Measurements from ENCODE around the gene CLEC11A.

CLEC11A gene

DNA sequence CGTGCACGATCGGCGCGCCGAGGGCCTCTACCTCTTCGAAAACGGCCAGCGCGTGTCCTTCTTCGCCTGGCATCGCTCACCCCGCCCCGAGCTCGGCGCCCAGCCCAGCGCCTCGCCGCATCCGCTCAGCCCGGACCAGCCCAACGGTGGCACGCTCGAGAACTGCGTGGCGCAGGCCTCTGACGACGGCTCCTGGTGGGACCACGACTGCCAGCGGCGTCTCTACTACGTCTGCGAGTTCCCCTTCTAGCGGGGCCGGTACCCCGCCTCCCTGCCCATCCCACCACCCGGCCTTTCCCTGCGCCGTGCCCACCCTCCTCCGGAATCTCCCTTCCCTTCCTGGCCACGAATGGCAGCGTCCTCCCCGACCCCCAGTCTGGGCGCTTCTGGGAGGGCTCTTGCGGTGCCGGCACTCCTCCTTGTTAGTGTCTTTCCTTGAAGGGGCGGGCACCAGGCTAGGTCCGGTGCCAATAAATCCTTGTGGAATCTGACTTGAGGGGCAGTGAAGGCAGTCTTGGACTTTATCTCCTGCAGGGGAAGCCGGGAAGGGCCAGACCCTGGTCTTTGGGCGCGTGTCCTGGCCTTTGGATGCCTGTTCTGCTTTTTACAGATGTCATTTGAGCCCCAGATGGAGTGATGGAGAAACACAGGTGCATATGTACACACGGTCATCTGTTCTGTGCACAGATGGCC is 2.2 kb downstream of the CLEC11A start:
- Histone ChIP-seq H3K4me1 (ENCODE audit: control insufficient read depth, insufficient read depth, low read length, poor library complexity, severe bottlenecking) (no peaks in the 10 kb centered on the region), H3K4me3 (ENCODE audit: extremely low read depth, insufficient read depth, low read length, poor library complexity, severe bottlenecking) (peak overlapping the region; percentile 51), H3K36me3 (ENCODE audit: control insufficient read depth, insufficient read depth, low read length) (peaks cover 6% of the 10 kb centered on the region), H3K27ac (ENCODE audit: low read depth, low read length, severe bottlenecking) (no peak overlapping the region), H3K9me3 (ENCODE audit: control insufficient read depth, low read length) (peaks cover 8% of the 10 kb centered on the region)
- 45 to 47% methylated on average over 51 to 52 of the region's 52 CpGs for WGBS, 2 experiments (ENCODE audit: insufficient coverage in 2 of 2)

DNA sequence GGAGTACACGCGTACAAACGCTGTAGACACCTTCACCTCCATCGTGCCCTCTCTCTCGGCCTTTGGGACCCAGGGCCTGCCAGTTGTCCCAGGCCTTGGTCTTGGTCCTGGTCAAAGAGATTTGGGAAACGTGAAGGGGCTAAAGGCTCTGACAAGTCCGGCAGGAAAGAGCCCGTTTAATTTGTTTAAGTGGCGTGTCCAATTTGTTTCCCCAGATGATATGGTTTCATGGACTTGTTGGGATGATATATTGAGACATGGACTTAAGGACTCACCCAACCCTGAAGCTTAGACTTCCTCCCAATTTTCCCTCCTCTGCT is 2.7 kb downstream of the CLEC11A start:
- Histone ChIP-seq H3K4me1 (ENCODE audit: control insufficient read depth, insufficient read depth, low read length, poor library complexity, severe bottlenecking) (no peaks in the 10 kb centered on the region), H3K27ac (ENCODE audit: low read depth, low read length, severe bottlenecking) (no peak overlapping the region), H3K9me3 (ENCODE audit: control insufficient read depth, low read length) (peaks cover 8% of the 10 kb centered on the region), H3K36me3 (ENCODE audit: control insufficient read depth, insufficient read depth, low read length) (peaks cover 6% of the 10 kb centered on the region), H3K4me3 (ENCODE audit: extremely low read depth, insufficient read depth, low read length, poor library complexity, severe bottlenecking) (peak overlapping the region; percentile 51)
- WGBS, 2 experiments (ENCODE audit: insufficient coverage in 2 of 2): 82 to 85% methylated on average over 6 of the region's 9 CpGs

DNA sequence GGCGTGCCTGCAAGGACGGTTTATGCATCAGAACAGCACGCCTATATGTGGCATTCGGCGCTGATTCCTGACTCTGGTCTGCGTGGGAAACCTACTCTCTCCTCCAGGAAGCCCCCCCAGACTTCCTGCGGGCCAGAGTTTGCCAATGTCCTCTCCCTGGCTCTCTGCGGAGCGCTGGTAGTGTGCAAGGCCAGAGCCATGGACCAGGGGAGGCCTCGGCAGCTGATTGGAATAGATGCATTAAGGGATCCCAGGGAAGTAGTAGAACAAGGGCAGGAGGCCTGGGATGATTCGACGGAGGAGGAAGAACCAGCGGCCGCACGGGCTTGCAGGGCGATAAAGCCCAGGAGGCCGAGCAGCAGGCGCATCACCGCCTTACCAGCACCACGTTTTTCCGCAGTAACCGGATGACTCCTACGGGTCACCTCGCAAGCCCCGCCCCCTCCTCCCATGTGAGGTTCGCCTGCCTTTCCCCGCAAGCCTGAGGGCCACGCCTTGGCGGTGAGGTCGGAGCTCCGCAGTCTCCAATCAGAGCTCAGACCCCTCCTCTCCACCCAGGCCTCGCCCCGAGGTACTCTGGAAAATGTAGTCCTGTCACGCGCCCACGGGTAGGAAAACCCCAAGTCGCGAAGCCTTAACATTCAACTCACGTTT is 5.0 kb downstream of the CLEC11A start:
- Histone ChIP-seq H3K4me1 (ENCODE audit: control insufficient read depth, insufficient read depth, low read length, poor library complexity, severe bottlenecking) (no peaks in the 10 kb centered on the region), H3K36me3 (ENCODE audit: control insufficient read depth, insufficient read depth, low read length) (peaks cover 6% of the 10 kb centered on the region), H3K27ac (ENCODE audit: low read depth, low read length, severe bottlenecking) (no peak overlapping the region), H3K9me3 (ENCODE audit: control insufficient read depth, low read length) (peaks cover 9% of the 10 kb centered on the region), H3K4me3 (ENCODE audit: extremely low read depth, insufficient read depth, low read length, poor library complexity, severe bottlenecking) (no peak overlapping the region)
- 49 to 53% methylated on average over 25 to 33 of the region's 39 CpGs for WGBS, 2 experiments (ENCODE audit: insufficient coverage in 2 of 2)

DNA sequence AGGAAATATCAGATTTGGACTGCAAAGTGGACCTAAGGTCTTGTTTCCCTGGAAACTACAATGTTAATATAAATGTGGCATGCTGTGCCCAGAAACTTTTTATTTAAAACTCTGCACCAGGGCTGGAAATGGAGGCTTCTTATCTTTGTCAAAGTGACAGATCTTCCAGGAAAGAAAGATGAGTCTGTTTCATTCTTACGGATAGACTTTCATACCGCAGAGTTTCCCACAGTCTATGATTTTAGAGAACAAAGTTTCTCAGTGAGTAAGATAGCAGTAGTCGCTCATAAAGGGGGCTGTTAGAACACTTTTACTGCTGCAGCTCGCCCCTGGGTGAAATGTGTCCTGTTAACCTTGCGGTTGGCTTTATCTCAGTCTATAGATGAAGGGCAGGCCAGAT is 6.7 kb downstream of the CLEC11A start:
- WGBS, 2 experiments (ENCODE audit: insufficient coverage in 2 of 2): 87 to 90% methylated on average over 3 of the region's 5 CpGs
- Histone ChIP-seq H3K9me3 (ENCODE audit: control insufficient read depth, low read length) (peaks cover 9% of the 10 kb centered on the region), H3K4me1 (ENCODE audit: control insufficient read depth, insufficient read depth, low read length, poor library complexity, severe bottlenecking) (no peaks in the 10 kb centered on the region), H3K27ac (ENCODE audit: low read depth, low read length, severe bottlenecking) (no peak overlapping the region), H3K36me3 (ENCODE audit: control insufficient read depth, insufficient read depth, low read length) (peaks cover 6% of the 10 kb centered on the region), H3K4me3 (ENCODE audit: extremely low read depth, insufficient read depth, low read length, poor library complexity, severe bottlenecking) (no peak overlapping the region)

DNA sequence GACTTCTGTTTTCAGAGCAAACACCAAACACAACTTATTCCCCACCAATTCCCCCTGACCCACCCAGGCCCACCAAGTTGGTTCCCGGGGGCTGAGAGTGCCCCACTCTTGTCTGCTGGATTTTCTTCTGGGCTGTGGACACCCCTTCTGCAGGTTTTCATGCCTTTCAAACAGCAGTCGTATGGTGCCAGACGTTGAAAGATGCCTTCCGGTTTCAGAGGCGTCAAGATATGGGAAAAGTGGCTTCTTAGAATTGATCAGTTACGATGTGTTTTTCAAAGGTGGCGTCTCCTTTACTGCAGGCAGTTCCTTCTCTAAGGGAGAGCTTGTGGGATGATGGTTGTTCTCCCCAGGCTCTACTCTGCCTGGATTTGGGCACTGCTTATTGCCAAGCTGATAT is 12.7 kb downstream of the CLEC11A start:
- Histone ChIP-seq H3K27ac (ENCODE audit: low read depth, low read length, severe bottlenecking) (no peak overlapping the region), H3K36me3 (ENCODE audit: control insufficient read depth, insufficient read depth, low read length) (no peaks in the 10 kb centered on the region), H3K4me1 (ENCODE audit: control insufficient read depth, insufficient read depth, low read length, poor library complexity, severe bottlenecking) (peaks cover 3% of the 10 kb centered on the region), H3K9me3 (ENCODE audit: control insufficient read depth, low read length) (peaks cover 13% of the 10 kb centered on the region), H3K4me3 (ENCODE audit: extremely low read depth, insufficient read depth, low read length, poor library complexity, severe bottlenecking) (no peak overlapping the region)
- WGBS, 2 experiments (ENCODE audit: insufficient coverage in 2 of 2): 79 to 81% methylated on average over 7 of the region's 7 CpGs

DNA sequence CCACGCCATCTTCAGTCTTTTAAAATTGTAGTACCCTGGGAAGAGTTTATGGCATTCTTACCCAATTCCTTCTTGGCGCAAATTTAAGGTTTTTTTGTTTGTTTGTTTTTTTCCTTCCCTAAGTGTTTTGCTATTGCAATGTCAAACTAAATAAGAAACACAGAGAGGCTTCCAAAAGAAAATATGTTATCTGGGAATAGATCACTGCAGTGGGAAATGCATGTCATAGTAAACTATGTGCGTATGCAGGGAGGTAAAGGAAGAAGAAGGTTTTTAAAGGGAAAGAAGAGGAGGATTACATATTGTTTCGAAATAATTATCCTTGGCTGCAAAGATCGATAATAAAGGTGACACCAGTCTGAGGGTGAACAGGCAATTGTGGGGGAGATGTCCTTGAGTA is 13.2 kb downstream of the CLEC11A start:
- H3K4me3 ChIP-seq (ENCODE audit: extremely low read depth, insufficient read depth, low read length, poor library complexity, severe bottlenecking): no peak overlapping the region
- WGBS, 2 experiments (ENCODE audit: insufficient coverage in 2 of 2): 62 to 66% methylated on average over 3 of the region's 5 CpGs
- peaks cover 13% of the 10 kb centered on the region for H3K9me3 ChIP-seq (ENCODE audit: control insufficient read depth, low read length)
- H3K27ac ChIP-seq (ENCODE audit: low read depth, low read length, severe bottlenecking): no peak overlapping the region
- peaks cover 3% of the 10 kb centered on the region for H3K4me1 ChIP-seq (ENCODE audit: control insufficient read depth, insufficient read depth, low read length, poor library complexity, severe bottlenecking)
- no peaks in the 10 kb centered on the region for H3K36me3 ChIP-seq (ENCODE audit: control insufficient read depth, insufficient read depth, low read length)

DNA sequence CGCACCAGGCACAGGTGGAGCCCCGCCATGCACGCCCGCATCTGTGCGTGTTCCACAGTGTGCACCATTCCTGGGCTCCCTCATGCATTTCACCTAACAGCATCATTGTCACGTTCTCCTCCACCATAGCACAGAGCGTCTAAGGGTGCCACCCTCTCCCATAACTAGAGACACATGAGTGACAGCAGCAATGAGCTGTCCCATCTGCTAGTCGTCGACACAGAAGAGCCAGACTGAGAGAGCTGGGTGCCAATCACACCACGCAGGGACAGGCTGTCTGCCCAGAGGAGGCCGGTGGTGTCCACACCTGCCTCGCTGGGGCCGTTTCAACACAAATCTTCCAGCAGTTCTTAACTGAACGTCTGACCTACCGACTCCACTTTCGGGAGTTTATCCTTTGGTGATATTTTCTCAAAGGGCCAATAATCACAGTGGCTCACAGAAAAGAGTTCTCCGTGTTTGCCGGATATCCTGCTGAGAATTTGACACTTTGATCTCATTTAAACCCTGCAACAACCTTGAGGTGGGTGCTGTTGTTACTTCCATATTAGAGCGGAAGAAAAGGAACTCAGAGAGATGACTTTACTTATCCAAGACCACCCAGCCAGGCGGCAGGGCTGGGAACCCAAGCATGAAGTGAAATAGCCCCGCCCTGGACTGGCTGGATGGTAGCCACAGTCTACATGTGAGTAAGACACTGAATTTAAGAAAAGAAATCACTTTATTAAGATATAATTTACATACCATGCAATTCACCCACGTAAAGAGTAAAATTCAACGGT is 16.2 kb downstream of the CLEC11A start:
- peaks cover 9% of the 10 kb centered on the region for H3K9me3 ChIP-seq (ENCODE audit: control insufficient read depth, low read length)
- H3K27ac ChIP-seq (ENCODE audit: low read depth, low read length, severe bottlenecking): no peak overlapping the region
- 79 to 84% methylated on average over 17 to 18 of the region's 23 CpGs for WGBS, 2 experiments (ENCODE audit: insufficient coverage in 2 of 2)
- peaks cover 3% of the 10 kb centered on the region for H3K4me1 ChIP-seq (ENCODE audit: control insufficient read depth, insufficient read depth, low read length, poor library complexity, severe bottlenecking)
- H3K36me3 ChIP-seq (ENCODE audit: control insufficient read depth, insufficient read depth, low read length): no peaks in the 10 kb centered on the region
- H3K4me3 ChIP-seq (ENCODE audit: extremely low read depth, insufficient read depth, low read length, poor library complexity, severe bottlenecking): no peak overlapping the region

DNA sequence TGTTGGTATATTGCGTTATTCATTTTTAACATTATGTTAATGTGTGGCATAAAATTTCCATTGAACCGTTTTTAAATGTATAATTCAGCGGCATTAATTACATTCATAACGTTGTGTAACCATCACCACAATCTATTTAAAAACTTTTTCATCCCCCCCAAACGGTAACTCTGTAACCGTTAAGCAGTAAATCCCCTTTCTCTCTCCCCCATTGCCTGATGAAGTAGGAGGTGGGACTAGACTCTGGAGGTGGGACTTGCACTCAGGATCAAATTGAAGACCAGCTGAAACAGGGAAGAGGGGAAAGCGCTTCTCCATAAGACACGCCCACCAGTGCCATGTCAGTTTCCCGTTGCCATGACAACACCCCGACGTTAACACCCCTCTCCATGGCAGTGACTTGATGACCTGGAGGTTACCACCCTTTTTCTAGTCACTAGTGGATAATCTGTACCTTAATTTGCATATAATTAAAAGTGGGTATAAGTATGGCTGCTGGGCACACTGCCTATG is 16.8 kb downstream of the CLEC11A start:
- Histone ChIP-seq H3K9me3 (ENCODE audit: control insufficient read depth, low read length) (peaks cover 9% of the 10 kb centered on the region), H3K27ac (ENCODE audit: low read depth, low read length, severe bottlenecking) (no peak overlapping the region), H3K4me3 (ENCODE audit: extremely low read depth, insufficient read depth, low read length, poor library complexity, severe bottlenecking) (no peak overlapping the region), H3K36me3 (ENCODE audit: control insufficient read depth, insufficient read depth, low read length) (no peaks in the 10 kb centered on the region), H3K4me1 (ENCODE audit: control insufficient read depth, insufficient read depth, low read length, poor library complexity, severe bottlenecking) (peaks cover 3% of the 10 kb centered on the region)
- WGBS, 2 experiments (ENCODE audit: insufficient coverage in 2 of 2): 67 to 73% methylated on average over 2 of the region's 11 CpGs

DNA sequence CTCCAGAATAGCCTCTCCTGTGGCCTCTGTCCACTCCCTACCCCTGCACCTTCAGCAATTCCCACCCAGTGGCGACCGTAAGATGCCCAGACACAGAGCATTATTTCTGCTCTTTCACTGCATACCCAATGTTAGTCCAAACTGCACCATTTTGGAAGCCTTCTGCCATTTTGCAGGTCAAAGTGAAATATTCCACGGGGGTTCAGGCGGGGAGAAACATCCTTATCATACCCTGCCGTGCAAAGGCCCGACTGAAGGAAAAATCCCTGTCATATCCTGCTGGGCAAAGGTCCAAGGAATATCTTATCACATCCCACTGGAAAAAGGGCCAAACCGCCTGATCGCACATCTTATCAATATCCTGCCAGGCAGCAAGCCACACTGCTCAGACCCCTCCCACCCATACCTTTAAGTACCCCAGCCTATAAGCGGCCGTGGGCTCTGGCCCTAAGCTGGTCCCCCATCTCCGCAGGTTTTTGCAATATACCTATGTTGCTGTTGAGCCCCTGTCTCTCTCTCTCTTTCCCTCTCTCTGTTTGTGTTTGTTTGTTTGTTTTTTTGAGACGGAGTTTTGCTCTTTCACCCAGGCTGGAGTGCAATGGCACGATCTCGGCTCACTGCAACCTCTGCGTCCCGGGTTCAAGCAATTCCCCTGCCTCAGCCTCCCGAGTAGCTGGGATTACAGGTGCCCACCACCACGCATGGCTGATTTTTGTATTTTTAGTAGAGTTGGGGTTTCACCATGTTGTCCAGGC is 18.2 kb downstream of the CLEC11A start:
- WGBS, 2 experiments (ENCODE audit: insufficient coverage in 2 of 2): 75 to 76% methylated on average over 11 to 13 of the region's 18 CpGs
- Histone ChIP-seq H3K4me1 (ENCODE audit: control insufficient read depth, insufficient read depth, low read length, poor library complexity, severe bottlenecking) (no peaks in the 10 kb centered on the region), H3K36me3 (ENCODE audit: control insufficient read depth, insufficient read depth, low read length) (no peaks in the 10 kb centered on the region), H3K4me3 (ENCODE audit: extremely low read depth, insufficient read depth, low read length, poor library complexity, severe bottlenecking) (no peak overlapping the region), H3K9me3 (ENCODE audit: control insufficient read depth, low read length) (peaks cover 3% of the 10 kb centered on the region), H3K27ac (ENCODE audit: low read depth, low read length, severe bottlenecking) (no peak overlapping the region)

DNA sequence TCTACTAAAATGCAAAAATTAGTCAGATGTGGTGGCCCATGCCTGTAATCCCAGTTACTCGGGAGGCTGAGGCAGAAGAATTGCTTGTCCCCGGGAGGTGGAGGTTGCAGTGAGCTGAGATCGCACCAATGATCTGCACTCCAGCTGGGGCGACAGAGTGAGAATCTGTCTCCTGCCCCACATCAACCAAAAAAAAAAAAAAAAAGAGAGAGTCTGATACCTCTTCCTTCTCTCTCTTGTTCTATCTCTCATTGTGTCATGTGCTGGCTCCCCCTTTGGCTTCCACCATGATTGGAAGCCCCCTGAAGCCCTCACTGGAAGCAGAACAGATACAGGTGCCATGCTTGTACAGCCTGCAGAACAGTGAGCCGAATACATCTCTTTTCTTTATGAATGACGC is 20.4 kb downstream of the CLEC11A start:
- peaks cover 3% of the 10 kb centered on the region for H3K9me3 ChIP-seq (ENCODE audit: control insufficient read depth, low read length)

More for the DNA sequence above, 20.4 kb downstream of the CLEC11A start:
- WGBS, 2 experiments (ENCODE audit: insufficient coverage in 2 of 2): 85 to 92% methylated on average over 5 to 6 of the region's 6 CpGs
- no peaks in the 10 kb centered on the region for H3K36me3 ChIP-seq (ENCODE audit: control insufficient read depth, insufficient read depth, low read length)
- H3K27ac ChIP-seq (ENCODE audit: low read depth, low read length, severe bottlenecking): no peak overlapping the region
- H3K4me1 ChIP-seq (ENCODE audit: control insufficient read depth, insufficient read depth, low read length, poor library complexity, severe bottlenecking): no peaks in the 10 kb centered on the region
- no peak overlapping the region for H3K4me3 ChIP-seq (ENCODE audit: extremely low read depth, insufficient read depth, low read length, poor library complexity, severe bottlenecking)

Measured in mesodermal cell (in vitro differentiated cells).